ENCODE measurements around the gene OCIAD1.
"Not testable (repeated sequence)": the region's sequence is repeated elsewhere in the genome, so short reads cannot be mapped to it uniquely, and the experiment has no call there.

OCIAD1 gene

GRCh38 chr4:48889750-48890149 lies 58.9 kb downstream of the OCIAD1 start:
- H3K27ac Mint-ChIP-seq; H3K4me1 Mint-ChIP-seq (ENCODE audit: low read depth); H3K36me3 Mint-ChIP-seq (ENCODE audit: low read depth); H3K4me3 Mint-ChIP-seq; H3K27me3 Mint-ChIP-seq; intact Hi-C loops (cut with micrococcal nuclease): not testable (repeated sequence)
- H3K9me3 Mint-ChIP-seq: peaks cover 11% of the 10 kb centered on the region

GRCh38 chr4:48891028-48891619 lies 60.2 kb downstream of the OCIAD1 start:
- no peak overlapping the region for H3K27ac Mint-ChIP-seq
- H3K27me3 Mint-ChIP-seq: no peaks in the 10 kb centered on the region
- no peaks in the 10 kb centered on the region for H3K36me3 Mint-ChIP-seq (ENCODE audit: low read depth)
- no peak overlapping the region for H3K4me3 Mint-ChIP-seq
- H3K4me1 Mint-ChIP-seq (ENCODE audit: low read depth): no peaks in the 10 kb centered on the region
- H3K9me3 Mint-ChIP-seq: peaks cover 11% of the 10 kb centered on the region
- intact Hi-C loops (cut with micrococcal nuclease): no loop called here

GRCh38 chr4:48896845-48897244 lies 66.0 kb downstream of the OCIAD1 start:
- Mint-ChIP-seq H3K27ac (no peak overlapping the region), H3K4me3 (no peak overlapping the region), H3K27me3 (no peaks in the 10 kb centered on the region), H3K4me1 (ENCODE audit: low read depth) (peaks cover 7% of the 10 kb centered on the region), H3K36me3 (ENCODE audit: low read depth) (no peaks in the 10 kb centered on the region), H3K9me3 (no peaks in the 10 kb centered on the region)
- intact Hi-C loops (cut with micrococcal nuclease): no loop called here

GRCh38 chr4:48898733-48899431 lies 68.0 kb downstream of the OCIAD1 start:
- Mint-ChIP-seq H3K4me3 (peak overlapping the region; percentile 6), H3K27me3 (no peaks in the 10 kb centered on the region), H3K36me3 (ENCODE audit: low read depth) (no peaks in the 10 kb centered on the region), H3K9me3 (no peaks in the 10 kb centered on the region), H3K4me1 (ENCODE audit: low read depth) (peaks cover 7% of the 10 kb centered on the region), H3K27ac (no peak overlapping the region)
- intact Hi-C loops (cut with micrococcal nuclease): no loop called here

- Mint-ChIP-seq H3K27ac (no peak overlapping the region), H3K4me3 (peak overlapping the region; percentile 6), H3K27me3 (no peaks in the 10 kb centered on the region), H3K4me1 (ENCODE audit: low read depth) (peaks cover 7% of the 10 kb centered on the region), H3K9me3 (no peaks in the 10 kb centered on the region), H3K36me3 (ENCODE audit: low read depth) (no peaks in the 10 kb centered on the region)
- intact Hi-C loops (cut with micrococcal nuclease): no loop called here
These were observed 68.5 kb downstream of the OCIAD1 start for GRCh38 chr4:48899432-48899749.

GRCh38 chr4:48899950-48900349 lies 69.1 kb downstream of the OCIAD1 start:
- H3K36me3 Mint-ChIP-seq (ENCODE audit: low read depth): no peaks in the 10 kb centered on the region
- H3K27ac Mint-ChIP-seq: no peak overlapping the region
- no peak overlapping the region for H3K4me3 Mint-ChIP-seq
- H3K4me1 Mint-ChIP-seq (ENCODE audit: low read depth): peaks cover 7% of the 10 kb centered on the region
- intact Hi-C loops (cut with micrococcal nuclease): no loop called here
- no peaks in the 10 kb centered on the region for H3K9me3 Mint-ChIP-seq
- H3K27me3 Mint-ChIP-seq: no peaks in the 10 kb centered on the region

- intact Hi-C loops (cut with micrococcal nuclease): no loop called here
- Mint-ChIP-seq H3K27ac (no peak overlapping the region), H3K4me1 (ENCODE audit: low read depth) (peaks cover 13% of the 10 kb centered on the region)
These were observed 70.3 kb downstream of the OCIAD1 start for GRCh38 chr4:48901196-48901595.

GRCh38 chr4:48902266-48902665 lies 71.4 kb downstream of the OCIAD1 start:
- peaks cover 14% of the 10 kb centered on the region for H3K27me3 Mint-ChIP-seq
- H3K4me3 Mint-ChIP-seq: no peak overlapping the region
- peaks cover 23% of the 10 kb centered on the region for H3K4me1 Mint-ChIP-seq (ENCODE audit: low read depth)
- intact Hi-C loops (cut with micrococcal nuclease): no loop called here
- no peaks in the 10 kb centered on the region for H3K9me3 Mint-ChIP-seq
- H3K27ac Mint-ChIP-seq: no peak overlapping the region
- no peaks in the 10 kb centered on the region for H3K36me3 Mint-ChIP-seq (ENCODE audit: low read depth)

More at GRCh38 chr4:48901196-48901595, 70.3 kb downstream of the OCIAD1 start:
- no peaks in the 10 kb centered on the region for H3K9me3 Mint-ChIP-seq
- H3K27me3 Mint-ChIP-seq: peaks cover 6% of the 10 kb centered on the region
- H3K36me3 Mint-ChIP-seq (ENCODE audit: low read depth): no peaks in the 10 kb centered on the region
- no peak overlapping the region for H3K4me3 Mint-ChIP-seq

- Mint-ChIP-seq H3K4me3 (no peak overlapping the region), H3K9me3 (no peaks in the 10 kb centered on the region), H3K27ac (no peak overlapping the region), H3K4me1 (ENCODE audit: low read depth) (peaks cover 23% of the 10 kb centered on the region), H3K27me3 (peaks cover 15% of the 10 kb centered on the region), H3K36me3 (ENCODE audit: low read depth) (no peaks in the 10 kb centered on the region)
- intact Hi-C loops (cut with micrococcal nuclease): no loop called here
These were observed 73.2 kb downstream of the OCIAD1 start for GRCh38 chr4:48904101-48904500.

- intact Hi-C loops (cut with micrococcal nuclease): no loop called here
- Mint-ChIP-seq H3K27me3 (peaks cover 15% of the 10 kb centered on the region), H3K36me3 (ENCODE audit: low read depth) (no peaks in the 10 kb centered on the region), H3K9me3 (no peaks in the 10 kb centered on the region), H3K27ac (no peak overlapping the region), H3K4me3 (no peak overlapping the region), H3K4me1 (ENCODE audit: low read depth) (peaks cover 19% of the 10 kb centered on the region)
These were observed 73.8 kb downstream of the OCIAD1 start for GRCh38 chr4:48904541-48905142.

GRCh38 chr4:48905363-48906015 lies 74.6 kb downstream of the OCIAD1 start:
- peaks cover 16% of the 10 kb centered on the region for H3K4me1 Mint-ChIP-seq (ENCODE audit: low read depth)
- peaks cover 15% of the 10 kb centered on the region for H3K27me3 Mint-ChIP-seq
- intact Hi-C loops (cut with micrococcal nuclease): no loop called here

GRCh38 chr4:48906206-48907173 lies 75.6 kb downstream of the OCIAD1 start, which contains the start of gene OCIAD2:
Gene OCIAD2, minus strand, starts transcription at chr4:48906774. Its CDS starts 2,225 bp downstream, at chr4:48904549.
- peak within 1 kb of the TSS; percentile 90 for H3K4me3 Mint-ChIP-seq
- intact Hi-C loops (cut with micrococcal nuclease): no loop called here
- peaks cover 16% of the 10 kb centered on the region for H3K4me1 Mint-ChIP-seq (ENCODE audit: low read depth)
- H3K36me3 Mint-ChIP-seq (ENCODE audit: low read depth): no peaks in the 10 kb centered on the region
- H3K27ac Mint-ChIP-seq: peak within 1 kb of the TSS; percentile 75
- H3K27me3 Mint-ChIP-seq: peaks cover 15% of the 10 kb centered on the region
- H3K9me3 Mint-ChIP-seq: no peaks in the 10 kb centered on the region

More at GRCh38 chr4:48905363-48906015, 74.6 kb downstream of the OCIAD1 start:
- H3K4me3 Mint-ChIP-seq: no peak overlapping the region
- H3K27ac Mint-ChIP-seq: no peak overlapping the region
- H3K9me3 Mint-ChIP-seq: no peaks in the 10 kb centered on the region
- no peaks in the 10 kb centered on the region for H3K36me3 Mint-ChIP-seq (ENCODE audit: low read depth)

GRCh38 chr4:48907706-48908477 lies 77.0 kb downstream of the OCIAD1 start:
- Mint-ChIP-seq H3K4me3 (no peak overlapping the region), H3K27me3 (peaks cover 15% of the 10 kb centered on the region), H3K27ac (no peak overlapping the region), H3K4me1 (ENCODE audit: low read depth) (peaks cover 16% of the 10 kb centered on the region), H3K36me3 (ENCODE audit: low read depth) (no peaks in the 10 kb centered on the region), H3K9me3 (no peaks in the 10 kb centered on the region)
- intact Hi-C loops (cut with micrococcal nuclease): no loop called here
